VCaP (cell line): Measurements from ENCODE around the gene TANC2.
A peak's percentile ranks its signal among the peaks of the same experiment; 100 is the strongest.

Source experiments
- H3K27ac ChIP-seq: fragments of 450-650 bp; 2 replicates; pipeline ENCODE4 v1.5.1; 2017
- TF ChIP-seq, protein P1 (sequence below): fragments of 450-650 bp; conservative IDR thresholded peaks from 2 replicates; pipeline ENCODE4 v1.5.1; 2017; ENCODE audit warnings: mild to moderate bottlenecking, moderate library complexity

The TANC2 gene

GRCh38 chr17:62964506-62964905 is 1.5 kb upstream of the TANC2 start:
- H3K27ac ChIP-seq: no peak overlapping the region
- TF ChIP-seq, protein P1, sequence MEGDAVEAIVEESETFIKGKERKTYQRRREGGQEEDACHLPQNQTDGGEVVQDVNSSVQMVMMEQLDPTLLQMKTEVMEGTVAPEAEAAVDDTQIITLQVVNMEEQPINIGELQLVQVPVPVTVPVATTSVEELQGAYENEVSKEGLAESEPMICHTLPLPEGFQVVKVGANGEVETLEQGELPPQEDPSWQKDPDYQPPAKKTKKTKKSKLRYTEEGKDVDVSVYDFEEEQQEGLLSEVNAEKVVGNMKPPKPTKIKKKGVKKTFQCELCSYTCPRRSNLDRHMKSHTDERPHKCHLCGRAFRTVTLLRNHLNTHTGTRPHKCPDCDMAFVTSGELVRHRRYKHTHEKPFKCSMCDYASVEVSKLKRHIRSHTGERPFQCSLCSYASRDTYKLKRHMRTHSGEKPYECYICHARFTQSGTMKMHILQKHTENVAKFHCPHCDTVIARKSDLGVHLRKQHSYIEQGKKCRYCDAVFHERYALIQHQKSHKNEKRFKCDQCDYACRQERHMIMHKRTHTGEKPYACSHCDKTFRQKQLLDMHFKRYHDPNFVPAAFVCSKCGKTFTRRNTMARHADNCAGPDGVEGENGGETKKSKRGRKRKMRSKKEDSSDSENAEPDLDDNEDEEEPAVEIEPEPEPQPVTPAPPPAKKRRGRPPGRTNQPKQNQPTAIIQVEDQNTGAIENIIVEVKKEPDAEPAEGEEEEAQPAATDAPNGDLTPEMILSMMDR: no peak

DNA sequence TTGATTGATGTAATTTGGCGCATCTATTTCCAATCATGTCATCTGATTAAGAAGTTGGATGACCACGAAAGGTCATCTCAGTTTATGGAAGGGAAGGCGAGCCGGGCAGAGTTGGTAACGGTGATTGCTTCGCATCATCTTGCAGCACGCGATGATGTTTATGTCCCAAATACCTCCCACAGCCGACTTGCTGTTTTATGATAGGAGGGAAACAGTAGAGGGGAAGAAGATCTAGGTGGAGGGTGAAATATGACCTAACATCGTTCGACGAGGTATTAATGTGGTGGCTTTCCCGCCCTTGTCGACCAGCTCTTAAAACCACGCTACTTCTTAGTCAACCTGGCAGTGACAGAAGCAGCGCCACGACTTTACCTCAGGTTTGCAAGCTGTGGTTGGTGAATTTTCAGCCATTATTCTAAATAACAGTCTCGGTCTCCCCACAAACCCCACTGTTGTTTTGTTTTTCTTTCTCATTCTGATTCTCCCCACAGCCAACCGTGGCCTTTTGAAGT is 805 bp upstream of the TANC2 start:
- peak overlapping the region; percentile 79 for H3K27ac ChIP-seq
- TF ChIP-seq, protein P1: no peak

DNA sequence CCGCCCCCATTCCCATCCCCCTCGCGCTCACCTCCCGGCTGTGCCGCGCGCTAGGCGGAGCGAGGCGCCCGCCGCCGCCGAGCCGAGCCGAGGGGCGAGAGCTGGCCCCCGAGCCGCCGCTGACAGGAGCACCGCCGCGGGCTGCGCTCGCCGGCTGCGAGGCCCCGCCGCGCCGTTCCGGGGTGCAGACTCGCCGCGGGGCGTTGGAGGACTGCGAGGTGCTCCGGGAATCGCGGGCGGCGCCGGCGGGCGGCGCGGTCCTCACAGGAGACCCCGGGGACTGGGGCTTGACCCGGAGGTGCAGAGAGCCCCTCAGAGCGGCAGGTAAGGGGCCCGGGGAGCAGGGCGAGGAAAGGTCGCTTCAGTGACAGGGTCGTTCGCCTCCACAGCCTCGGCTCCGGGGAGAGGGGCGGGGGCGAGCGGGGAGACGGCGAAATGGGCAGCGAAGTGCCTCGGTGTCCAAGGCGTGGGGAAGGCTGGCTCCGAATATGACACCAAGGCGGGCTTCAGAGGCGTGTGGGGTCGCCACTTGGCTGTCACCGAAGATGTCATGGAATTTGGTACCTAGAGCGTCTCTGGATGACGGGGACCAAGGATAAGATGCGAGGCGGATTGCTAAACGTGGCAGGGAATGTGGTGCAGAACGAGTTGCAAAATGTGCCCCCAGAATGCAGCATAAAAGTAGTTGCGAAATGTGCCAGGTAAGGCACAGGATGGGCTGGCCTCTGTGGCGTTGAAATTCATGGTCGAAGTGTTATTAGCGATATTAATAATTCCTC is 580 bp downstream of the TANC2 start:
- H3K27ac ChIP-seq: peak overlapping the region; percentile 79
- TF ChIP-seq, protein P1: no peak; the same call in 1 of the 2 replicates

- peak overlapping the region; percentile 79; the same call in 1 of the 2 replicates for H3K27ac ChIP-seq
- TF ChIP-seq, protein P1: no peak
Measured at GRCh38 chr17:62967205-62967529, 1.1 kb downstream of the TANC2 start.

DNA sequence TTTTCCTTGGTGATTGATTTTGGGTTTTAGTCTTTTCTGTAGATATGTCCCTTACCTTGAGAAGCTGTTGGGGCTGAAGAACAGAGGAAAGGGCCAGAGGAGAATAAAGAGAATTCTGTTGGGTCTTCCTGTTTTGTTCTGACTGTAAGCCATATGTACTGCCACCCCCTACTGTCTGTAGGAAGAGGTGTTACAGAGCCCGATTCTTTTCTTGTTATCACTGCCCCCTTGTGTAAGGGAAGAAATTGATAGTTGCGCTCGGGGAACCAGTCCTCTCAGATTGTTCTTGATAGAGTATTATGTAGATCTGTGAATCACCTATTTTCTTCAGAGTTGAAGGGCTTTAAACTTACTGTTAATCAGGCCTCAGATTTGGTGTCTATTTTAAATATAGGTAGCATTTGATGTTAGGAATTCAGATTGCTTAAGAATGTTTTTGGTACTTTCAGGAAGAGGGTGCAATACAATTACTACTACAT is 2.4 kb downstream of the TANC2 start:
- no peak overlapping the region for H3K27ac ChIP-seq

DNA sequence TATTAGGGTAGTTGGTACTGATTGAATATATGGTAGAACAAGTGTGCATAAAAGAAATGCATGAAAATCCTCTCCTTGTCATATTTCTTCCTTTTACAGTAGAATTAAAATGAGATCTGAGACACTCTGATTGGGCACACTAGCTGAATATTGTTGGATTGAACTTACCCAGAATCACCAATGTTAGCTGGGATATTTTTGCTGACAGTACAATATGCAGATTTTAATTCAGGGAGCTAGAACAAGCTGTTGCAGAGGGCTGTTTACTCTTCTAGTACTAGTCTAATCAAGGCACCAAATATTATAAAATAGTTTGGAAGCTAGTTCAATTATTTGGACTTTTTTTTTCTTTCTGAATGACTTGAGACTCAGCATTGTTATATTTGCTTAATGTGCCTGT is 4.6 kb downstream of the TANC2 start:
- TF ChIP-seq, protein P1: no peak

More for the DNA sequence above, 2.4 kb downstream of the TANC2 start:
- TF ChIP-seq, protein P1: peak; percentile 90

DNA sequence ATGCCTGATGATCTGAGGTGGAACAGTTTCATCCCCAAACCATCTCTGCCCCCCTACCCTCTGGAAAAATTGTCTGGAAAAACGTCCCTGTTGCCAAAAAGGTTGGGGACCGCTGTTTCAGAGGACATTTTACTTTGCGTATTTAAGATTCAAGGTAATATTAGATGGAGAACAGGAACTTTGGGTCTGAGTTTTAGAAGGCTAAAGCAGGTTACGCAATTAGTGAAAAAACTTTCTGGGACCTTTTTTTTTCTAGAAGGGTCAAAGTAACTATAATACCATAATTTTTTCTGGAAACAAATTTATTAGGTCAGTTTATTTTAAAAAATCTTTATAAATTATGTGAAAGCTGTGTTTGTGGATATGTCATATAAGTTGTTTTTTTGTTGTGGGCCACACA is 5.8 kb downstream of the TANC2 start:
- no peak overlapping the region for H3K27ac ChIP-seq
- TF ChIP-seq, protein P1: no peak

More for the DNA sequence above, 4.6 kb downstream of the TANC2 start:
- H3K27ac ChIP-seq: no peak overlapping the region
